GM19397 (cell line): ENCODE results near the gene ZNF853.

ENCODE experiments used
- ATAC-seq: cut with Tn5 transposase; IDR thresholded peaks from one replicate; pipeline ENCODE4 v1.9.1; 2021; ENCODE audit warnings: mild to moderate bottlenecking, moderate library complexity; ENCODE audit not compliant: unreplicated experiment

The ZNF853 gene

DNA sequence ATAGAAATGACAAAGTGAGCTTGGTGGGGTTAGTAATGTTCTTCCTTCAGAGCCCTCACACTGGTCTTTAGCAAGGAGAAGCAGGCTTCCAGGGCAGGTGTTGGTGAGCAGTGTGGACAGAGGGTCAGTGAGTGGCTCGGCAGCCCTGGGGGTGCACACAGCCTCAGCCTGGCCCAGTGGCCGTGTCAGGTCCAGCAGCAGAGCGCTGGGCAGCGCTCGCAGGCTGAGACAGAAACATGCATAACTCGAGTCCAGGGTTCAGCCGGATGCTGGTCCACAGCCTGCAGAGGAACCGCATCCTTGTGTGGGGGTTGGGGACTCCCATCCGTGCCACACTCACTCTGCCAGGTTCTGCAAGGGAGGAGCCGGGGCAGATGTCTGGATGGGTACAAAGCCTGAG lies 11.0 kb upstream of the ZNF853 start:
- no peak for ATAC-seq

DNA sequence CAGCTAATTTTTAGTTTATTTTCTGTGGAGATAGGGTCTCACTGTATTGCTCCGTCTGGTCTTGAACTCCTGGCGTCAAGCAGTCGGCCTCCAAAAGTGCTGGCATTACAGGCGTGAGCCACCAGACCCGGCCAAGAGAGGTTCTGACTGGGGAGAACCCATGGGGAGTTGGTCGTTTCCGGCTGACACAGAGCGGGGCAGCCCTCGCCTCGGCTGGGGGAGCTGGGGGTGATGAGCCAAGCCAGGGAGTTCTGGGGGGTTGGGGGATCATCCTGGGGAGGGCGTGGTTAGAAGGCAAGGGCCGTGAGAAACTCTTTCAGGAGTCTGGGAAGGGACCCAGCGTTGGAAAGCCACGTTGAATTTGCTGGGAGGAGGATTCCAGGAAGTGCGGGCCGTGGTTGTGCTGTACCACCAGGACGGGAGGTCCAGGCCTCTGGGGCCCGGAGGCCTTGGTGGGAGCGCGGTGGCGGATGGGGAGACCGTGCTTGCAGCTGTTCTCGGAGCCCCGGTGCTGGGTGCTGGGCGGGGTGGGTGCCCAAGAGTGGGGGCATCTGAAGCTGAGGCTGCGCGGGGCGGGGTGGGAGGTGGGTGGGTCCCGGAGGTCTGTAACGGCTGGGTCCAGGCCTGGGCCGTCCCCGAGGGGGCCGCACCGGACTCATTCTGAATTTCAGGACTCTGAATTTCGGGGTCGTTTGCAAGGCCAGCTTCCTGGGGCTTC lies 8.4 kb upstream of the ZNF853 start:
- no peak for ATAC-seq

DNA sequence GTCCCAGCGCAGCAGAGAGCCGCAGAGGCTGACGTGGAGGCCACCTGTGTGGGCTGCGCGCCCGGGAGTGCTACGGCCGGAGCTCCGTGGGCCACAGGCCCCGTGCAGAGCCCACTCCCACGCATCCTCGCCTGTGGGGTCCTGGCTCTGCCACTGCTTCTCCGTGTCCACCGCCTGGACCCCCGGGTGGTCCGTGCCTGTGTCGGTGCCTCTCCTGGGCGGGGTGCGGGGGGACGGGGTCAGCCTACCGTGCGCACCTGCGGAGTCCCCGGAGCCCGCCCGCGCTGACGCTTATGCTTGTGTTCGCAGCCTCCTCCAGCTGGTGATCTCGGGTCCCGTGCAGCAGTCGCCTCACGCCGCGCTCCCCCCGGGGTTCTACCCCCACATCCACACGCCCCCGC lies 7.8 kb upstream of the ZNF853 start:
- no peak for ATAC-seq

DNA sequence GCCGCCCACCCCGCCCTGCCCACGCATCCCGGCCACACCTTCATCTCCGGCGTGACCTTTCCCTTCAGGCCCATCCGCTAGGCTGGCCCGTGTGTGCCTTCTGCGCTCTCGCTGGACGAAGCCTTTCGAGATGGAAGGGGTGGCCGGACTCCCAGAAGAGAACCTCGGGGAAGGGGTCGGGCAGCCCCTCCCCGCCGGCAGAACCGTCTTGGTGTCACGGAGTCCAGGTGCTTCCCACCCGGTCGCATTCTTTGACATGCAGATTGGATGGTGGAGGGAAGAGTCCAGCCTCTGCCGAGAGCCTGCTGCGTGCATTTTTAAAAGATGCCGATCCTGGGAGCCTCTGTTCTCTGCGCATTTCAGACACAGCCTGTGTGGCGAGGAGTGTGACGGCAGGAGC lies 7.3 kb upstream of the ZNF853 start:
- no peak for ATAC-seq

DNA sequence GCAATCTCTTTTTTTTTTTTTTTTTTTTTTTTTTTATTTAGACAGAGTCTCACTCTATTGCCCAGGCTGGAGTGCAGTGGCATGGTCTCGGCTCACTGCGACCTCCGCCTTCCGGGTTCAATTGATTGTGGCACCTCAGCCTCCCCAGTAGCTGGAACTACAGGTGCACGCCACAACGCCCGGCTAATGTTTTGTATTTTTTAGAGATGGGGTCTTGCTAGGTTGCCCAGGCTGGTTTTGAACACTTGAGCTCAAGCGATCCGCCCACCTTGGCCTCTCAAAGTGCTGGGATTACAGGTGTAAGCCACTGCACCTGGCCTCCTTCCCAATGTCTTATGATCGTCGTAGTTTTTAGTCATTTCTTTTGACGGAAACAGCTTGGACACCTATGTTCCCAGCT lies 6.6 kb upstream of the ZNF853 start:
- ATAC-seq = no peak

DNA sequence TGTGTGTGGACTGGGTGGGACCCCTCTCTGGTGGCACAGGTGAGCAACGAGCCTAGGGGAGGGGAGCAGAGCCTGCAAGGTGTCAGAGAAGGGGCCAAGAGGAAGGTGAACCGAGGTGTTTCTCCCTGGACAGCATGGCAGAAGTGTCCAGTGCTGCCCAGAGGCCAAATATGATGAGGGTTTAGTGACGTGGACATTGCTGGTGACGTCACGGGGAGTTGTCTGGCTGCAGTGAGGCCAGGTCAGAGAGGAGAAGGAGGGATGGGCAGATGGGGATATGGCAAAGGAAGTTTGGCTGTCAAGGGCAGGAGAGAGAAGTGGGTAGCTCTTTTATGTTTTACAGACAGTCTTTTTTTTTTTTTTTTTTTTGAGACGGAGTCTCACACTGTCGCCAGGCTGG lies 2.6 kb upstream of the ZNF853 start:
- no peak for ATAC-seq

DNA sequence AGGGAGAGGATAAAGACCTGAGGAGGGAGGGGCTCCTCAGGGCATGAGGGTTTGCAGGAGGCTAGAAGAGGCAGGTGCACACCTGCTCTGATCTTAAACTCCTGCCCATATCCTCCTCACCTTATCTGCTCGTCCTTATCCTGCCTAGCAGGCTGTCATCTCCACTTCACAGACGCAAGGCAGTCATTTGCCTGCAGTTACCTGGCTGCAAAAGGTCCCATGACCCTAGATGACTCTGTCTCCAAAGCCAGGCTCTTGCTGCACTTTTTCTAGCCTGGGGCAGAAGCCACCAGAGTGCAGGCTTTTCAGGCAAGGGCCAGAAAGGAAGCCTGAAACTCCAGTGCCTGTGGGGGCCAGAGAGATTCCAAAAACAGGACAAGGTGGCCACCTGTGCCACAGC lies 1.7 kb upstream of the ZNF853 start:
- no peak for ATAC-seq

DNA sequence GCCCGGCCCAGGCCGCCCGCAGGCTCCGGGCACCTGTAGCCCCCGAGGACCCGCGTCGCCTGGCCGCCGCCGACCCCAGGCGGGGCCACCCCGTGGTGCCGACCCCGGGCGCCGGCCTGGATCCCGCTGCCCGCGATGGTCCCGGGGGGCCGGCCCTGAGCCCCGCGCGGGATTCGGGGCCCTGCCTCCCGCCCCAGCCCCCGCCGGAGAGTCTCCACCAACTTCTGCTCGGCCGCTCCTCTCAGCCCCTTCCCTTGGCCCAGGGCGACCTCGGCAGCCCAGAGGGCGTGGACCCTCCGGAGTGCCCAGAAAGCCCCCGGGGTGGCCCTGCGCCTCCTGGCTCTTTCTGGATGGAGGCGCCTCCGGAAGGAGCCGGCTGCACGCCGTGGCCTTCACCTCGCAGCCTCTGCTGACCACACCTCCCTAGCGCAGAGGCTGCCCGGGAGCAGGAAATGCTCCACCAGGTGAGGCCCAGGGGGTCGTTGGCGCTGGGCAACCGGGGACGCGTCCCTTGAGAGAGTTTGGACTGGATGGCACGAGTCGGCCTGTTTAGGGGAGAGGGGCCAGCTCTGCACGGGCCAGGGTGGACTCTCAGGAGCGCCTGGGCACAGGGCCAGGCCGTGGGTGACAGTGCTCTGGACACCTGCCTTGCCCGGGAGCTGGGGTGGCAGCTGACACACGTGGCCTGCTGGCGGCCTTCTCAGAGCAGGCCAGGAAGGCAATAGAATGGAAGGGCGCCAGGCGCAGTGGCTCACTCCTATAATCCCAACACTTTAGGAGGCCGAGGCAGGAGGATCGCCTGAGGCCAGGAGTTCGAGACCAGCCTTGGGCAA lies 529 bp downstream of the ZNF853 start:
- ATAC-seq = no peak

DNA sequence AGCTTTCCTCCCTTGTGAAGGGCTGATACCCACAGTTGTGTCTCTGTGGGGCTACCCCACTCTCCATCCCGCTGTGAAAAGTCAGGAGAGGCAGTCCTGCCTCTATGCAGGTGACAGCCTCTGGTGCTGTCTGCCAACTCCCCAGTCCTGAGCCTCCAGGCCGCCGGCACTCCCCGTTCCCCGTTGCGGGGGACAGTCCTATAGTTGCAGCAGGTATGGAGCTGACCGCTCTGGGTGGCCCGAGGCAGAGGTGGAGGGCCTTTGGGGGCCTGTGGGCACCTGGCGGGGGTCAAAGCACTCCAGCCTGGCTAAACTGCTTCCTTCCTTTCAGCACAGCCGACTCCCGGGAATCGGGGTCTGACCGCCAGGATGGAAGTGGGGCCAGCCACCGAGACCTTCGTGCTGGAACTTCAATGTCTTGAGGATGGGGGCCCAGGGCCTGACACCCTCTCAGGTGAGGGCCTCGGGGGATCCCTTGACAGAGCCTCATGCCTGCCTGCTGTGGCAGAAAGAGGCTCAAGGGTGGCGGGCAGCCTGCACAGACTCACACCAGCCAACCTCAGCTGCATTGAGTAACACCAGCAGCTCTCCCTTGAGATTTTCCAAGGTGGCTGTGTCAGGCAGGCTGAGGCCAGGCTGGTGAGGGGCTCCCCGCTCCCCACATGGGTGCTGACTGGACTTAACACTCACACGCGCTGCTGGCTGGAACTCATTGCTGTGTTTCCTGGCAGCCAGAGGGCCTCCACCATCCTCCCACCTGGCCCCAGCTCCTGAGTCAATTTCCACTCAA lies 1.6 kb downstream of the ZNF853 start:
- no peak for ATAC-seq

DNA sequence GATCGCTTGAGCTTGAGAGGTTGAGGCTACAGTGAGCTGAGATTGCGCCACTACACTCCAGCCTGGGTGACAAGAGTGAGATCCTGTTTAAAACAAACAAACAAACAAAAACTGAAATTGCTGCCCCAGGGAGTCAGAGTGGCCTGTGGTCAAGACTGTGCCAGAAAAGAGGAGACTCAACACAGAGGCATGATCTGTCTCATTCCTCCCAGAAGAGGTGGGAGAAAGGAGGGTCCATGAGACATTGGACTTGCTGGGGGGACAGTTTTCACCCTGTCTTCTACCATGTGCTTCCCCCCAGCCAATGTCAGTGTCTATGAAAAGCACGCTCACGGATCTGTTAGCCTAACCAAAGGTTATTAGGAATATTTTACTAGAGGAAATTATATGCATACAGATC lies 3.2 kb downstream of the ZNF853 start:
- ATAC-seq = no peak

DNA sequence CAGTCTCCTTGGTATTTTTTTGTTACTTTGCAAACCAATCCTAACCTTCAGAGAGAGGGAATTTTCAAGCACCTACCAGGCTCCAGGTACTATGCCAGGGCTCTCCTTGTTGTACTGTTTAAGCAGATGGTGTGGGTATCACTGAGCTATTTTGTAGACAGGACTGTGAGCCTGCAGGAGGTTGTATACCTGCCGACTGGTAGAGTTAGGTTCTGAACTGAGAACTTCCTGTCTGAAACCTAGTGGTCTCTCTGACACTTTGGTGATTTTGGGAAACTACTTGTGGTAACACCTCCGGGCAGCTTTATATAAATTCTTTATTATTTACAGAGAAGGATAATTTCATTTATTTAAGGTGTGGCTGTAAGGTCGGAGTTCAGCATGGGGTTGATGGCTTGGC lies 4.6 kb downstream of the ZNF853 start:
- no peak for ATAC-seq

DNA sequence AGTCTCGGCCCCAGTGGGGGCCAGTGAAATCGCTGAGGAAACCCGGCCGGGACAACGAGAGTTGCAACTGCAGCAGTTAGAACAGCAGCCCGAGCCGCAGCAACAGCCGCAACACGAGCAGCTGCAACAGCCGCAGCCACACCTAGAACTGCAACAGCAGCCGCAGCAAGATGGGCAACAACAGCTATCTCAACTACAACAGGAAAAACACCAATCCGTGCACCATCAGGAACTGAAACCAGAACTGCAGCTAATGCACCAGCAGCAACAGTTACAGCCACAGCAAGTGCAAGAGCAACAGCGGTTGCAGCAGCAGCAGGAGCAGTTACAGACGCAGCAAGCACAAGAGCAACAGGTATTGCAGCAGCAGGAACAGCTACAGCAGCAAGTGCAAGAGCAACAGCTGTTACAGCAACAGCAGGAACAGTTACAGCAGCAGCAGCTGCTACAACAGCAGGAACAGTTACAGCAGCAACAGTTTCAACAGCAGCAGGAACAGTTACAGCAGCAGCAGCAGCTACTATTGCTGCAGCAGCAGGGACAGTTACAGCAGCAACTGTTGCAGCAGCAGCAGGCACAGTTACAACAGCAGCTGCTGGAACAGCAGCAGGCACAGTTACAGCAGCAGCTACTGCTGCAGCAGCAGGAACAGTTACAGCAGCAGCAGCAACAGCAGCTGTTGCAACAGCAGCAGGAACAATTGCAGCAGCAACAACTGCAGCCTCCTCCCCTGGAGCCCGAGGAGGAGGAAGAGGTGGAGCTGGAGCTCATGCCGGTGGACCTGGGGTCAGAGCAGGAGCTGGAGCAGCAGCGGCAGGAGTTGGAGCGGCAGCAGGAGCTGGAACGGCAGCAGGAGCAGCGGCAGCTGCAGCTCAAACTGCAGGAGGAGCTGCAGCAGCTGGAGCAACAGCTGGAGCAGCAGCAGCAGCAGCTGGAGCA lies 6.1 kb downstream of the ZNF853 start:
- ATAC-seq = no peak

DNA sequence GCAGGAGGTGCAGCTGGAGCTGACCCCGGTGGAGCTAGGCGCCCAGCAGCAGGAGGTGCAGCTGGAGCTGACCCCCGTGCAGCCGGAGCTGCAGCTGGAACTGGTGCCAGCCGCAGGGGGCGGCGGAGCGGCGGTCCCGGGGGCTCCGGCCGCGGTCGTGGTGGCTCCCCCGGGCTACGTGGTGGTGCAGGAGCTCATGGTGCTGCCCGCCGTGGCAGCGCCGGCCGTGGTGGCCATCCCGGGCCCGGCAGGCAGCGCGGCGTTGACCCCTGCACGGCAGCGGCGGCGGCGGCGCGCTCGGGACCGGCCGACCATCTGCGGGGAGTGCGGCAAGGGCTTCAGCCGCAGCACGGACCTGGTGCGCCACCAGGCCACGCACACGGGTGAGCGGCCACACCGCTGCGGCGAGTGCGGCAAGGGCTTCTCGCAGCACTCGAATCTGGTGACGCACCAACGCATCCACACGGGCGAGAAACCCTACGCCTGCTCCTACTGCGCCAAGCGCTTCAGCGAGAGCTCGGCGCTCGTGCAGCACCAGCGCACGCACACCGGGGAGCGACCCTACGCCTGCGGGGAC lies 6.8 kb downstream of the ZNF853 start:
- no peak for ATAC-seq

DNA sequence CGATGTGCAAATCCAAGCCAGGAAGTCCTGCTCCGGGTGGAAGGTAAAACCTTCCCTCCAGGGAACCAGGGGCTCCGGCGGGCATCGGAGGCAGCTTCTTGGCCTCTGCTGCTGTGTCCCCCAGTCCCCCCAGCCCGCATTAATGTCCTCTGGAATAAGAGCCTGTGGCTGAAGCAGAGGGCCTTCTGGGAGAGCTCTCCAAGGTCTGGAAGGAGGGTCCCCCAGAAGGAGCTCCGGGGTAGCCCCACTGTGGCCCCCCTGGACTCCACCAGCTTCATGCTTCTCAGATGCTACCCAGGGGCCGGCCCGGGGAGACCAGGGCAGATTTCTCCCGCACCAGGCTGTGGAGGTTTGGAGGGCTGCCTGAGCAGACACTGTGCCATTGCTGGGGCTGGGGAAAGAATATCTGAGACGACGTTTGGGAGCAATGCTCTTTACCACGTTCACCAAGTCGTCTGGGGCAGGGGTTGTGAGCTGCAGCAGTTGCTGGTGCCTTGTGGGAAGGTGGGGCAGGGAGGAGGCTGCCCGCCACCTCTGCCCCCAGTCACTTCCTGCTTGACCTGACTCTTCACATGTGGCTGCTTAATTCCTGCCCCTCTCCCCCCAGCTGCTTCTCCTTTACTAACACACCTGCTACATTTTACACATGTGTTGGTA lies 8.3 kb downstream of the ZNF853 start:
- ATAC-seq = no peak

DNA sequence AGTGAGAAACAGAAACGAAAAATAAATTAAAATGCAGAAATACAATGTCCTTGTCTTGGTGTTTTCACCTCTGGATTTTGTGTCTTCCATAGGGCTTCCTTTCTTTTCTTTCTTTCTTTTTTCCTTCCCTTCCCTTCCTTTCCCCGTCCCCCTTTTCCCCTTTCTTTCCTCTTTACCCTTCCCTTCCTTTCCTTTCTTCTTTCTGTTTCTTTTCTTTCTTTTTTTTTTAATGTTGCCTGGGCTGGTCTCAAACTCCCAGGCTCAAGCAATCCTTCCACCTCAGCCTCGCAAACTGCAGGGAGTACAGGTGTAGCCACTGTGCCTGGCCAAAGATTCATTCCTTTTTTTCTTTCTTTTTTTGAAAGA lies 8.8 kb downstream of the ZNF853 start:
- ATAC-seq = no peak

DNA sequence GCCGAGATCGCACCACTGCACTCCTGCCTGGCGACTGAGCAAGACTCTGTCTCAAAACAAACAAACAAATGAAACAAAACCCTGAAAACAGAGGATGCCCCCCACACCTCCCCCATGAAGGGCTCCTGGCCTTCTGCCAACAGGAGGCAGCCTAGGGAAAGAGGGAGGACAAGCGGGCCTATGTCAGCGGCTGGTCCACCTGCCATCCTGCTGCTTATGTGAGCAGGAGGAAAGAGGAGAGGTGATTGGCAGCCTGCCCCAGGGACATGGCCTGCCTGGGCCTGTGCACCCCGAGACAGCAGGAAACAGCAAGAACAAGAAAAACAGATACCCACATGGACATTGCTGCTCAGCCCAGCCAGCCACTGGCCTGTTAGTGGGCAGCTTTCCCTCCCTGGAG lies 12.6 kb downstream of the ZNF853 start:
- ATAC-seq = no peak

DNA sequence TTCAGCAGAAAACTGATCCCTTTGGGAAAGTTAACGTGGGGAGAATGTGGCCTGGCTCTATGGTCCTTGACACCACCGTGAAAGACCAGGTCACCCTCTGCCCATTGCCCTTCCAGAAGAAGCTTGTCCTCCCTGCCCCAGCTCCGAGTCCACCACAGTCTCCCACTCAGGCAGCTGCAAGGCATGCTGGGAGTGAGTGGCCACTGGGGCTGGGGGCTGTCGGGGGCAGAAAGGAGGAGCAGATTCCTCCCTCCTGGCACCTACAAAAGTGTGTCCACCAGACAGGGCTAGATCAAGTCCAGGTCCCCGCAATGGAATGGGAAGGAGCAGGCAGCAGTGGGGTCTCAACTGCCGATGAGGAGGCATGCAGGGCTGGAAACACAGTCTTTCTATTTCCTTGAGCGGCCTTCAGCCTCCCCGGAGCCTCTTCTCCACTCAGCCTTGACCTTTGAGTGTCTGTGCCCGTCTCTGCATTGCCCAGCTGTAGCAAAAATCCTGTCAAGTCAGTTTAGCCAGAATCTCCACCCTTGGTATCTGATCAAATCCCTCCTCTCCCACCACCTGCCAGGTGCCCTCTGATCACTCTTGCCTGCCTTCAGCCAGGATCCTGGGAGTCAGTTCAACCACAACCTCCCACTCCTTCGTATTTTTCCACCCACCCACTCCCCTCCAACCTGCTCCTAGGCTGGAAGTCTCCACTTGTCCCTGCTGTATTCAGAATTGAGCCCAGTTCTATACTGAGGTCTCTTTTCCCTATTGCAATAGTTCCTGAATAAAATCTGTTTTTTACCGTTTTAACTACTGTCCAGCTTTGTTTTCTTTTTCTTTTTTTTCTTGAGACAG lies 14.8 kb downstream of the ZNF853 start:
- no peak for ATAC-seq

DNA sequence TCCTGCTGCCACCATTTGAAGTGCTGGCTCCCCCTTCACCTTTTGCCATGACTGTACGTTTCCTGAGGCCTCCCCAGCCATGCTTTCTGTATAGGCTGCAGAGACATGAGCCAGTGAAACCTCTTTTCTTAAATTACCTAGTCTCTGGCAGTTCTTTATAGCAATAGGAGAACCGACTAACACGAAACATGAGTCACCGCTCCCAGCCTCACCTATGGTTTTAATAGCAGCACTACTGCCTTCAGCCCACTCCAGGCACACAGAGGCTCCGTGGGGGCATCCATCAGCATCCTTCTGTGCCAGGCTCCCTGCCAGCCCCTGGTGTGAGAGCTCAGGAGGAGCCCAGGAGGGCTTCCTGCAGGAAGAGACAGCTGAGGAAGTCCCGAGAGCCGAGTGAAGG lies 16.2 kb downstream of the ZNF853 start:
- ATAC-seq = no peak

DNA sequence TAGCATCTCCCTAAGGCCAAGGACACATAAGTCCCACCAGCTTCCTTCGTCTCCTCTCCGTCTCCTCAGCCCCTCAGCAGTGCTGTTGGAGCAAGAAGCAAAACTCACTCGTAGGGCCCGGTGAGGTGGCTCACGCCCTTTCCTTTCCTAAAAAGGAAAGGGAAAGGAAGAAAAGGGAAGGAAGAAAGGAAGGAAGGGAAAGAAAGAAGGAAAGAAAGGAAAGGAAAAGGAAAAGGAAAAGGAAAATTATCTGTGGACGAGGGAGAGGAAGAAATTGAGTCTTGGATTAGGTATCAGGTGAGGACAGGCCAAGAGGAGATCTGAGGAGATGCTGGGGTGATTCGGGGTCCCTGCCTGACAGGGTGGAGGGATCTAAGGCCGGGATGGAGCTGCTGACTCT lies 18.6 kb downstream of the ZNF853 start:
- ATAC-seq = no peak
